Activated CD8-positive, alpha-beta T cell treated with anti-CD3 and anti-CD28 coated beads for 36 hours (primary cell): ENCODE results near the gene VWA2. TPM values are rescaled to one million over a fixed set of nuclear protein-coding genes. Genes with fewer than 3 reads are reported as not detected.

Source experiments
- ATAC-seq: fragments of 200-7000 bp; cut with Tn5 transposase; one replicate; pipeline ENCODE4 v1.10.0; 2021; ENCODE audit warnings: mild to moderate bottlenecking, moderate library complexity
- CTCF ChIA-PET: fragments of 350-600 bp; sonication (Branson Sonifier 250); formaldehyde crosslinking; loops from one replicate; lab custom pipeline; 2021; ENCODE audit warnings: antibody characterized with exemption; lab: Charles Lee
- POLR2A ChIA-PET: fragments of 350-600 bp; sonication (Branson Sonifier 250); formaldehyde crosslinking; loops from one replicate; lab custom pipeline; 2021; ENCODE audit warnings: antibody characterized with exemption; lab: Charles Lee
- DNase-seq: peaks from one replicate; pipeline ENCODE4 v3.0.0-alpha.2; 2020
- H3K27ac Mint-ChIP-seq: one replicate; pipeline ENCODE4 v1.8.0; 2021; ENCODE audit warnings: mild to moderate bottlenecking, mixed read lengths
- H3K27me3 Mint-ChIP-seq: one replicate; pipeline ENCODE4 v1.8.0; 2021; ENCODE audit warnings: mixed read lengths
- H3K36me3 Mint-ChIP-seq: one replicate; pipeline ENCODE4 v1.8.0; 2021; ENCODE audit warnings: low read depth, mixed read lengths
- H3K4me1 Mint-ChIP-seq: one replicate; pipeline ENCODE4 v1.8.0; 2021; ENCODE audit warnings: low read depth, mixed read lengths
- H3K4me3 Mint-ChIP-seq: one replicate; pipeline ENCODE4 v1.8.0; 2021; ENCODE audit warnings: mild to moderate bottlenecking, moderate library complexity, mixed read lengths
- H3K9me3 Mint-ChIP-seq: one replicate; pipeline ENCODE4 v1.8.0; 2021; ENCODE audit warnings: mixed read lengths
- CTCF ChIP-seq: fragments of 200-600 bp; IDR thresholded peaks from one replicate; pipeline ENCODE4 v1.8.0; 2022; ENCODE audit warnings: antibody characterized with exemption, mild to moderate bottlenecking
- intact Hi-C: fragments of 100-400 bp; cut with micrococcal nuclease; formaldehyde crosslinking; loops from one replicate; pipeline ENCODE4 v1.10.0; 2022
- total RNA-seq, 2 experiments: library from RNA; stranded (reverse); gene quantifications; one replicate each; pipeline ENCODE4 v1.2.3, GENCODE V29; 2021

The VWA2 gene
- total RNA-seq, 2 experiments from 2014 or later = not detected

GRCh38 chr10:114202812-114203211 lies 36.2 kb upstream of the VWA2 start:
- intact Hi-C loops = no loop called here

GRCh38 chr10:114206902-114207301 lies 32.2 kb upstream of the VWA2 start:
- DNase-seq = no peak
- POLR2A ChIA-PET = no interaction called here
- Mint-ChIP-seq H3K27ac (no peak overlapping the region), H3K36me3 (no peaks in the 10 kb centered on the region), H3K27me3 (peaks cover 11% of the 10 kb centered on the region), H3K9me3 (no peaks in the 10 kb centered on the region), H3K4me3 (no peak overlapping the region), H3K4me1 (no peaks in the 10 kb centered on the region)
- TF ChIP-seq CTCF = no peak
- CTCF ChIA-PET = no interaction called here
- no peak for ATAC-seq
- intact Hi-C loops = no loop called here

More at GRCh38 chr10:114202812-114203211, 36.2 kb upstream of the VWA2 start:
- ATAC-seq = no peak
- H3K4me1 Mint-ChIP-seq = no peaks in the 10 kb centered on the region
- POLR2A ChIA-PET = interaction anchor here (0.6 to 0.7 kb wide), 2 partner anchors 55 to 107 kb away, joined by 3 read pairs; no protein-coding TSS in a partner anchor
- H3K27me3 Mint-ChIP-seq = peaks cover 8% of the 10 kb centered on the region
- no peak overlapping the region for H3K4me3 Mint-ChIP-seq
- H3K36me3 Mint-ChIP-seq = no peaks in the 10 kb centered on the region
- no peak overlapping the region for H3K27ac Mint-ChIP-seq
- CTCF ChIA-PET = interaction anchor here (0.8 to 1.2 kb wide), 2 partner anchors 9 to 44 kb away, joined by 3 read pairs; no protein-coding TSS in a partner anchor
- no peak for TF ChIP-seq CTCF
- no peak for DNase-seq
- no peaks in the 10 kb centered on the region for H3K9me3 Mint-ChIP-seq

GRCh38 chr10:114207349-114207748 lies 31.7 kb upstream of the VWA2 start:
- no peaks in the 10 kb centered on the region for H3K36me3 Mint-ChIP-seq
- no peaks in the 10 kb centered on the region for H3K4me1 Mint-ChIP-seq
- H3K27me3 Mint-ChIP-seq = peaks cover 13% of the 10 kb centered on the region
- H3K4me3 Mint-ChIP-seq = no peak overlapping the region
- ATAC-seq (no peak), DNase-seq (no peak)
- H3K9me3 Mint-ChIP-seq = no peaks in the 10 kb centered on the region
- intact Hi-C loops = no loop called here
- no peak overlapping the region for H3K27ac Mint-ChIP-seq
- POLR2A ChIA-PET = no interaction called here
- CTCF ChIA-PET = no interaction called here
- no peak for TF ChIP-seq CTCF

DNA sequence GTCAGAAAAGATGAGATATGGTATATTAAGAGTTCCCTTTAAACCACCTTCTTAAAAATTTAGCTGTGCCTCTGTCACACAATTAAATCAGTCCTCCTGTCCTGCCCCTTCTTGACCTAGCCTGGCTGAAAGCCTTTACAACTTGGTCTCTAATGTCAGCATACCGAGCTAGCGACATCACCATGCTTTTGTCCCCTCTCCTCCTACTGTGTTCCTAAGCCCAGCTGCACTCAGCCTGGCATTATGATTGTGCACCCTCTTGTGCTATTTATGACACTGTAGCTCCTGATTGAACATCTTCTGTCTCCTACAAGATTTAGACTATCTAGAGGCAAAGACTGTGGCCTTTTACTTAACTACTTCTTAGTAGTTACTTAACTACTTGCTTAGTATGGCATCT lies 30.7 kb upstream of the VWA2 start:
- POLR2A ChIA-PET = interaction anchor here (0.6 kb wide), 1 partner anchor 43 kb away, joined by 3 read pairs; no protein-coding TSS in a partner anchor
- intact Hi-C loops = no loop called here
- H3K27ac Mint-ChIP-seq = no peak overlapping the region
- TF ChIP-seq CTCF = no peak
- peaks cover 10% of the 10 kb centered on the region for H3K27me3 Mint-ChIP-seq
- no peak for ATAC-seq
- H3K9me3 Mint-ChIP-seq = no peaks in the 10 kb centered on the region
- no peak for DNase-seq
- no peaks in the 10 kb centered on the region for H3K36me3 Mint-ChIP-seq
- CTCF ChIA-PET = no interaction called here
- H3K4me1 Mint-ChIP-seq = no peaks in the 10 kb centered on the region
- no peak overlapping the region for H3K4me3 Mint-ChIP-seq

GRCh38 chr10:114212153-114212552 lies 26.9 kb upstream of the VWA2 start:
- ATAC-seq = no peak
- Mint-ChIP-seq H3K4me3 (no peak overlapping the region), H3K27me3 (peaks cover 6% of the 10 kb centered on the region), H3K36me3 (no peaks in the 10 kb centered on the region), H3K9me3 (no peaks in the 10 kb centered on the region), H3K4me1 (no peaks in the 10 kb centered on the region), H3K27ac (no peak overlapping the region)
- ChIA-PET POLR2A (no interaction called here), CTCF (interaction anchor here (1.1 kb wide), 1 partner anchor 10 kb away, joined by 3 read pairs; no protein-coding TSS in a partner anchor)
- TF ChIP-seq CTCF = no peak
- no peak for DNase-seq
- intact Hi-C loops = no loop called here
